ENCODE results near the gene SH3YL1.

DNA sequence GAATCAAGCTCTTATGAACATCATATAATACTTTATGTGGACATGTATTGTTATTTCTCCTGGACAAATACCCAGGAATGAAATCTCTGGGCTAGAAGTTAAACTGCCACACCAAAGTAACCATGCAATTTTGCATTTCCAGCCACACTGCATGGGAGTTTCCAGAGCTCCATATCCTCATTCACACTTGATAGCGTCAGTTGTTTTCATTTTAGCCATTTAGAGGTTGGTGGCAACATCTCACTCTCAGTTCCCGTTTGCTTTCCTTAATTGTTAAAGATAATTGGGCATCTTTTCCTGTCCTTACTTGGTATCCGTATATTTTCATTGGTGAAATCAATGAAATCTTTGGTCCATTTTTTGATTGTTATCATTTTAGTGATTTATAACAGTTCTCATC, 47.8 kb downstream of the SH3YL1 start:
- TF ChIP-seq, protein P1, sequence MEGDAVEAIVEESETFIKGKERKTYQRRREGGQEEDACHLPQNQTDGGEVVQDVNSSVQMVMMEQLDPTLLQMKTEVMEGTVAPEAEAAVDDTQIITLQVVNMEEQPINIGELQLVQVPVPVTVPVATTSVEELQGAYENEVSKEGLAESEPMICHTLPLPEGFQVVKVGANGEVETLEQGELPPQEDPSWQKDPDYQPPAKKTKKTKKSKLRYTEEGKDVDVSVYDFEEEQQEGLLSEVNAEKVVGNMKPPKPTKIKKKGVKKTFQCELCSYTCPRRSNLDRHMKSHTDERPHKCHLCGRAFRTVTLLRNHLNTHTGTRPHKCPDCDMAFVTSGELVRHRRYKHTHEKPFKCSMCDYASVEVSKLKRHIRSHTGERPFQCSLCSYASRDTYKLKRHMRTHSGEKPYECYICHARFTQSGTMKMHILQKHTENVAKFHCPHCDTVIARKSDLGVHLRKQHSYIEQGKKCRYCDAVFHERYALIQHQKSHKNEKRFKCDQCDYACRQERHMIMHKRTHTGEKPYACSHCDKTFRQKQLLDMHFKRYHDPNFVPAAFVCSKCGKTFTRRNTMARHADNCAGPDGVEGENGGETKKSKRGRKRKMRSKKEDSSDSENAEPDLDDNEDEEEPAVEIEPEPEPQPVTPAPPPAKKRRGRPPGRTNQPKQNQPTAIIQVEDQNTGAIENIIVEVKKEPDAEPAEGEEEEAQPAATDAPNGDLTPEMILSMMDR (IDR thresholded peaks at IDR 0.05; ENCODE audit: low read depth, low read length, poor library complexity, severe bottlenecking): no peak
- no peak for TF ChIP-seq EZH2phosphoT487 (IDR thresholded peaks at IDR 0.05; ENCODE audit: borderline replicate concordance, low read length)
